ENCODE results near the gene MGLL. TPM values are rescaled to one million over a fixed set of nuclear protein-coding genes. Genes with fewer than 3 reads are reported as not detected.

Gene MGLL
- total and polyA plus RNA-seq, 2 donors (not counting 1 experiment from before 2014, with no cell fraction given), result 1.7 to 6.9 TPM

DNA sequence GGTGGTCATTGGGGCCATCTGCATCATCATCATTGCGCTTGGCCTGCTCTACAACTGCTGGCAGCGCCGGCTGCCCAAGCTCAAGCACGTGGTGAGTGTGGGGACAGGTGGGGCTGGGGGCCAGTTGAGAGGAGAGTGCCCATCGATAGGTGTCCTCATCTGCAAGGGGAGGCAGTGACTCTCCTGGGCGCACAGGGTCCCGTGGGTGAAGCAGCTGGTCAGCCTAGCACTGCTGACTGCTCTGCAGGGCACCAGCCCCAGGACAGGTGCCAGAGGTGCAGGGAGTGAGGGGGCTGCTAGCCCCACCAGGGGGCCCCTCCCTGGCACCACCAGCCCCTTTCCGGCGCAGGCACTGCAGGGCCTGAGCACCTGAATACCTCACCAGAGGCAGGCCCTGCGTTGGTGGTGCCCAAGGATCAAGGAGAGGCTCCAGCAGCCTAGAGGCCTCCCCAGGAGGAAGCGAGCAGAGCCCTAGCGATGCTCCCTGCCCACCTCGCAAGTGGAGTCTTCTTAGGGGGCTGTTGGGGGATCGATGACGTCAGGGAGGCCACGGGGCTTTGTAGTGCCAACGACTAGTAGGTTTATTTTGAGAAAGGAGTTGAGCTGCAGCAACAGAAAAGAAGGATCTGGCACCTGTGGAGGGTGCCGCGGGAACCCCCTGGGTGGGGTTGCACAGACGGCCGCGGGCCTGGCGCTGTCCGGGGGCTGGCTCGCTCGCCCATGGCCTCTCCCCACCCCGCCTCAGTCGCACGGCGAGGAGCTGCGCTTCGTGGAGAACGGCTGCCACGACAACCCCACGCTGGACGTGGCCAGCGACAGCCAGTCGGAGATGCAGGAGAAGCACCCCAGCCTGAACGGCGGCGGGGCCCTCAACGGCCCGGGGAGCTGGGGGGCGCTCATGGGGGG lies 150.5 kb downstream of the MGLL start:
- H3K79me2 ChIP-seq (ENCODE audit: control insufficient read depth, insufficient read depth, low read length), result peaks cover 24% of the 10 kb centered on the region
- Mint-ChIP-seq H3K4me1 (peaks cover 29% of the 10 kb centered on the region), H3K9me3 (ENCODE audit: insufficient read depth) (no peaks in the 10 kb centered on the region), H3K27me3 (no peaks in the 10 kb centered on the region), H3K27ac (peak overlapping the region; percentile 98), H3K4me3 (peak overlapping the region; percentile 94)
- no peaks in the 10 kb centered on the region for H3K9me3 ChIP-seq (ENCODE audit: control extremely low read depth in 1 of 3, control insufficient read depth in 2 of 3, insufficient read depth in 1 of 3, low read length in 2 of 3)
- WGBS (ENCODE audit: insufficient coverage), result 18% methylated on average over 41 of the region's 44 CpGs
- peak overlapping the region; percentile 98 for H3K9ac ChIP-seq (ENCODE audit: low read length)
- H3K4me1 ChIP-seq (ENCODE audit: control insufficient read depth in 2 of 2, insufficient read depth in 2 of 2, low read length in 2 of 2), result peaks cover 16 to 22% of the 10 kb centered on the region in 2 donors
- H3K4me3 ChIP-seq (ENCODE audit: control extremely low read depth in 1 of 5, extremely low read depth in 1 of 5, insufficient read depth in 1 of 5, low read depth in 2 of 5, low read length in 4 of 5), result peak overlapping the region; percentile 26 to 87 (median 79)
- peak overlapping the region; percentile 83 to 96 for H3K27ac ChIP-seq (ENCODE audit: low read length in 2 of 2)
- ATAC-seq (ENCODE audit: low read depth) (peak; percentile 8), DNase-seq (peak; percentile 64)
- H3K4me2 ChIP-seq (replicated peaks; ENCODE audit: low read depth, low read length, poor library complexity, severe bottlenecking), result peak overlapping the region; percentile 99
- H2AFZ ChIP-seq (ENCODE audit: insufficient read depth, low read depth, low read length, poor library complexity, severe bottlenecking), result peak overlapping the region; percentile 82
- POLR2A ChIA-PET, result interaction anchor here (0.7 to 1.8 kb wide), 5 partner anchors 23 to 81 kb away, joined by 3 to 11 read pairs (median 5); partner anchors contain the start of gene MCM2
- H3K27me3 ChIP-seq (replicated peaks in 1 of 4; ENCODE audit: control extremely low read depth in 1 of 4, control insufficient read depth in 3 of 4, insufficient read depth in 4 of 4, low read length in 3 of 4), result no peaks in the 10 kb centered on the region
- intact Hi-C loops (cut with micrococcal nuclease), result loop anchor here (1.0 to 2.0 kb wide), 3 partner anchors 43 to 81 kb away; partner anchors contain the start of genes MCM2, PODXL2 and TPRA1
- peaks cover 33% of the 10 kb centered on the region for H4K20me1 ChIP-seq (ENCODE audit: control insufficient read depth, insufficient read depth, low read length, poor library complexity, severe bottlenecking)
- CTCF ChIA-PET, result interaction anchor here (0.9 to 2.3 kb wide), 3 partner anchors 24 to 404 kb away, joined by 3 to 5 read pairs (median 3); partner anchors contain the start of gene MCM2
- H3K36me3 ChIP-seq (replicated peaks in 1 of 2; ENCODE audit: control extremely low read depth in 1 of 2, control insufficient read depth in 1 of 2, extremely low read depth in 1 of 2, insufficient read depth in 2 of 2, low read length in 1 of 2), result peaks cover 0 to 9% of the 10 kb centered on the region in 2 experiments
- TF ChIP-seq, protein P1, sequence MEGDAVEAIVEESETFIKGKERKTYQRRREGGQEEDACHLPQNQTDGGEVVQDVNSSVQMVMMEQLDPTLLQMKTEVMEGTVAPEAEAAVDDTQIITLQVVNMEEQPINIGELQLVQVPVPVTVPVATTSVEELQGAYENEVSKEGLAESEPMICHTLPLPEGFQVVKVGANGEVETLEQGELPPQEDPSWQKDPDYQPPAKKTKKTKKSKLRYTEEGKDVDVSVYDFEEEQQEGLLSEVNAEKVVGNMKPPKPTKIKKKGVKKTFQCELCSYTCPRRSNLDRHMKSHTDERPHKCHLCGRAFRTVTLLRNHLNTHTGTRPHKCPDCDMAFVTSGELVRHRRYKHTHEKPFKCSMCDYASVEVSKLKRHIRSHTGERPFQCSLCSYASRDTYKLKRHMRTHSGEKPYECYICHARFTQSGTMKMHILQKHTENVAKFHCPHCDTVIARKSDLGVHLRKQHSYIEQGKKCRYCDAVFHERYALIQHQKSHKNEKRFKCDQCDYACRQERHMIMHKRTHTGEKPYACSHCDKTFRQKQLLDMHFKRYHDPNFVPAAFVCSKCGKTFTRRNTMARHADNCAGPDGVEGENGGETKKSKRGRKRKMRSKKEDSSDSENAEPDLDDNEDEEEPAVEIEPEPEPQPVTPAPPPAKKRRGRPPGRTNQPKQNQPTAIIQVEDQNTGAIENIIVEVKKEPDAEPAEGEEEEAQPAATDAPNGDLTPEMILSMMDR (IDR thresholded peaks at IDR 0.05), result no peak
- no peak for TF ChIP-seq EZH2 (IDR thresholded peaks at IDR 0.05; ENCODE audit: borderline replicate concordance, insufficient read depth, low read depth, low read length, poor library complexity, severe bottlenecking)
